22Rv1 (cell line): ENCODE results near the gene KCNA10.
A peak's percentile ranks its signal among the peaks of the same experiment; 100 is the strongest.

ENCODE experiments used
- H3K27ac ChIP-seq: fragments of 450-650 bp; 2 replicates; pipeline ENCODE4 v1.5.1; 2017
- ZFX ChIP-seq: fragments of 450-650 bp; IDR thresholded peaks from 2 replicates; pipeline ENCODE4 v1.6.1; 2017; ENCODE audit warnings: antibody characterized with exemption, borderline replicate concordance
- TF ChIP-seq, protein P1 (sequence below): fragments of 450-650 bp; IDR thresholded peaks from 2 replicates; pipeline ENCODE4 v1.5.1; 2017; ENCODE audit warnings: mild to moderate bottlenecking

Gene KCNA10

DNA sequence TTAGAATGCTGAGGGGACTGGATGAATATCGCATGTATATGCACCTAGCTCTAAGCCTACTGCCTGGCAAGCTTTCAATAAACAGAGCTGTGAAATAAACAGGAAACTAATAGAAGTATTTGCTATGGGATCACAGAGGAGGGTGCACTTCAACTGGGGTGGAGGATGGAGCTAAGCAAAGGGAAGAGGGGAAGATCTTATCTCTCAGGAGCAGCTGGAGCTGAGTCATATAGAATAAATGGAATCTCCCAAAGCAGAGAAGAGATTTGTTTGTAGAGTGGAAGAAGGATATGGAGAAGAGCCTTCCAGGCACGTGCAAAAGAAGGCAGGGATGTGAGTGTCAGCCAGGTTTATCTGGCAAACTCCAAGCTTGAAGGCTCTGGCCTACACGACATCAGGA is 17.0 kb upstream of the KCNA10 start:
- H3K27ac ChIP-seq, result no peak overlapping the region
- TF ChIP-seq, protein P1, sequence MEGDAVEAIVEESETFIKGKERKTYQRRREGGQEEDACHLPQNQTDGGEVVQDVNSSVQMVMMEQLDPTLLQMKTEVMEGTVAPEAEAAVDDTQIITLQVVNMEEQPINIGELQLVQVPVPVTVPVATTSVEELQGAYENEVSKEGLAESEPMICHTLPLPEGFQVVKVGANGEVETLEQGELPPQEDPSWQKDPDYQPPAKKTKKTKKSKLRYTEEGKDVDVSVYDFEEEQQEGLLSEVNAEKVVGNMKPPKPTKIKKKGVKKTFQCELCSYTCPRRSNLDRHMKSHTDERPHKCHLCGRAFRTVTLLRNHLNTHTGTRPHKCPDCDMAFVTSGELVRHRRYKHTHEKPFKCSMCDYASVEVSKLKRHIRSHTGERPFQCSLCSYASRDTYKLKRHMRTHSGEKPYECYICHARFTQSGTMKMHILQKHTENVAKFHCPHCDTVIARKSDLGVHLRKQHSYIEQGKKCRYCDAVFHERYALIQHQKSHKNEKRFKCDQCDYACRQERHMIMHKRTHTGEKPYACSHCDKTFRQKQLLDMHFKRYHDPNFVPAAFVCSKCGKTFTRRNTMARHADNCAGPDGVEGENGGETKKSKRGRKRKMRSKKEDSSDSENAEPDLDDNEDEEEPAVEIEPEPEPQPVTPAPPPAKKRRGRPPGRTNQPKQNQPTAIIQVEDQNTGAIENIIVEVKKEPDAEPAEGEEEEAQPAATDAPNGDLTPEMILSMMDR, result no peak
- TF ChIP-seq ZFX, result no peak

DNA sequence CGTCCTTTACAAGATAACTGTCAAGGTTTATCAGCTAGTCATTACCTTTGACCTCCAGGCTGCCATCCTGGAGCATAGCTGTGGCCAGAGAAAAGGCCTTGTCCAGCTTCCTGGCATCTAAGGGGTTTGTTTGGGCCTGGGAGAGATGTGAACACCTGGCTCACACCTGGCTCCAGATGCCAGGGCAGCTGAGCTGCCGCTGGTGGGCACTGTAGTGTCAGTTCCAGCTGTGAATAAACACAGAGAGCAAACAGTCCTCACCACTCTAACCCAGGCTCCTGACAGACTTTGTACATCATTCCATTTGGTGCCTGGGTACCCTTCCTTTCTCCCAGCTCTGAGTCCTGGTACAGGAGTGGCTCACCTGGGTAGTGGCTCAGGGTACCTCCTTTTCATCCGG is 14.3 kb upstream of the KCNA10 start:
- no peak overlapping the region for H3K27ac ChIP-seq

DNA sequence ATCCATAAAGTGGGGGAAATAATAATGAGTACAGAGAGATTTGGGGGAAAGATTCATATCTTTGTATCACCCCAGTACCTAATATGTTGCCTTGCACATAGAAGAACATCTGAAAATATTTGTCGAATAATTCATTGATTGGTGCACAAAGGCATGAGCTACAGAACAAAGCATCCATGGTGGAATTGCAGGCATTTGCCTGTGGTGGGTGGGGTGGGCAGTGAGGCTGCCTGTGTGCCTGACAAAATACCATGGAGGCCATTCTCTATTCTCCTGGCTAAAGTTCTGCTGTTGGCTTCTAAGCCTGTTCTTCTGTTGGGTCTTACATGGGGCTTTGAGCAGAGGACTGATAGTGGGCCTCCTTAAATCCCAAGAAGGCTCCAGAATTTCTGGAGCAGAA is 10.0 kb upstream of the KCNA10 start:
- no peak overlapping the region for H3K27ac ChIP-seq
- TF ChIP-seq ZFX, result no peak
- TF ChIP-seq, protein P1, result no peak

More for the DNA sequence above, 14.3 kb upstream of the KCNA10 start:
- TF ChIP-seq, protein P1, result peak; percentile 19; the same call in 1 of the 2 replicates
- no peak for TF ChIP-seq ZFX

DNA sequence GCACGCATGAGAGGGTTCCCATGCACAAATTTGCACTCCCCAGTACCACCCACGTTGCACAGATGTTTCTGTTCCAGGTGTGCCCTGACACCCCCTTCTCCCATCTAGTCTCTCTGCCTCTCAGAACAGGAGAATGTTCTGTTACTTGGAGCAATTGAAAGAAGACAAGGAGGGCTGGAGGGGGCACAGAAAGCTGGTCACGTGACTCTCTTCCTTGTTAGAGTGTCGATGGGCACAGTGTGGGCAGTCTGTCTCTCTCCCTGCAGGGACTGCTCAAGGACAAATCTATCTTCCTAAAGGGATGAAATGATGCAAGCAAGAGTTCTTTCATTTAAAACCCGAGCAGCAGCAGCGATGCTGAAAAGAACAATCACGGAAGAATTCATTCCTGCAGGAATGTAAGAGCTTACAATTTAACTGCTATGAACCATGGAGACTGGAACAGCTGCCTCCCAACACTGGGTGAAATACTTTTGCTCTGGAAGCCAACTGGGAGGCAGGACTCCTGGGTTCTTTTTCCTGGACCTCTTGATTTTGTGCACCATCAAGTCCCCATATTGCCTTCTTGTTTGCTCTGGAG is 7.3 kb upstream of the KCNA10 start:
- TF ChIP-seq, protein P1, result no peak
- TF ChIP-seq ZFX, result no peak
- no peak overlapping the region for H3K27ac ChIP-seq

DNA sequence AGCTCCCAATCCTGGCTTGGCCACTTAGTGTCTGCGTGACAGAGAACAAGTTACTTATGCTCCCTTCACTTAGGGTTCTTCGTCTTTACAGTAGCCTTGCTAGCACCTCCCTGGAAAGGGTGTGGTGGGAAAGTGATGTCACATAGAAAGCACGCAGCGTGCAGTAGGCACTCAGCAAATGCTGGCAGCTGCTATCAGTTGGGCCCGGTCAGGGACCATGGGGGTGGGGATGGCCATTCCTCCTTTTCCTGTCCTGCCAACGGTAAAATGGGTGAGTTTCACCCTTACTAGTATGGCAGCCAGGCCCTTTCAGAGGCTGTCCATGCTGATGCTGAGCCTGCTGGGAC is 6.2 kb upstream of the KCNA10 start:
- TF ChIP-seq, protein P1, result no peak
- no peak for TF ChIP-seq ZFX
- H3K27ac ChIP-seq, result no peak overlapping the region

DNA sequence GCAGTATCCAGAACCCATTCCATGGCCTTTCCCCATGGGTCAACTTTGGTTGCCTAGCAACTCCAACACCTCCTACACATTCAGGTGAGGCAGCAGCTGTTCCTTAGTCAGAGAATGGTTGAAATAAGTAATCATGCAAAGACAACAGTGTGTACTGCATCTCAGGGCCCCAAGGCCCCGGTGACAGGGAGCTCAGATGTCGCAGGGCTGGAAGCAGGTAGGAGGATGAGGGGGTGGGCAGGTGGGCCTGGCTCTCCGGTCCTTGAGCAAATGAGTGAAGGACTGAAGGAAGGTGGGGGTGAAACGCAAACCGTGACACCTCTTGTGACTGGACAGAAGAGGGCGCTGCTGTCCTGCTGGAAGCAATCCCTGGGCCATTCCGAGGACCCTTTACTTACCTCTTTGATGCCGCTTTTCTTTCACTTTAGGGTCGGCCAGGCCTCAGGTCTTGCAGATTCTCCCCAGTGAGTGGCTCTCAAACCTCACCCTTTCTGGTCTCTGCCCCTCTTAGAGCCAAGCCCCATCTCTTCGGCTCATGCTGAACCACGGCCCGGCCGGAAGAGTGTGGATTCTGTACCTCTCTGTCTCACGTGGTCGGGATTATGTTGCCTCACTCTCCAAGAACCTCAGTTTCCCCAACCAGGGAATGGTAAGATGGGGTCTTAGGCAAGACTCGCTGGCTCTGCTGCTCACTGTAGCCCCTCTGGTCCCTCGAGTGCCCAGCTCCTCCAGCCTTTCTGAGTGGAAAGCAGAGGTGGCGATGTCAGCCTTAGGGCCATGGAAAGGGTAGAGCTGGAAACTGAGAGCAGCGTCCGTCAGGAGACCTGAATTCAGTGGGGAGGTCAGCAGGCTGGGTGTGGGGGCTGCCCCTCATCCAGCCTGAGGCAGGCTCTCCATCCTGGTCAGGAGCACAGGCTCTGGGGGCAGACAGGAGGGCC is 5.6 kb upstream of the KCNA10 start:
- TF ChIP-seq, protein P1, result peak; percentile 87
- no peak for TF ChIP-seq ZFX
- H3K27ac ChIP-seq, result no peak overlapping the region

DNA sequence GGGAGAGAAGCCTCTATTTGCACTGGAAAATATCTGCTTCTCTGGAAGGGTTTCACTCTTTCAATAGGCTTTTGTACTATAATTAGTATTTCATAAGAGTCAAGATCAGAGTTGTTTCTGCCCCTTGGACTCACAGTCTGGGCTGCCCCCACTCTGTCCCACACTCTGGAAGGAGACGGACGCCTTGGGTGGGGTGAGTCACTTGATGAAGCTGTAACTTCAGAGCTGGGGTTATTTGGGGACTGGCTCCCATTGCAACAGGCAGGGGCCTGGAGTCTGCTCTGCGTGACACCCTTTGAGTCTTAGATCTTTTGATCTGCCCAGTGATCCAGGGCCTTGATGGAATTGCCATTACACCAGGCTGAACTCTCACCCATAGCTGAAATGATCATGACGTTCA is 4.0 kb upstream of the KCNA10 start:
- H3K27ac ChIP-seq, result no peak overlapping the region
- TF ChIP-seq, protein P1, result no peak
- no peak for TF ChIP-seq ZFX
